ENCODE measurements around the gene UGT1A4. TPM values are rescaled to one million over a fixed set of nuclear protein-coding genes. Genes with fewer than 3 reads are reported as not detected.

Gene UGT1A4
- total RNA-seq, 2 experiments from 2014 or later: not detected

DNA sequence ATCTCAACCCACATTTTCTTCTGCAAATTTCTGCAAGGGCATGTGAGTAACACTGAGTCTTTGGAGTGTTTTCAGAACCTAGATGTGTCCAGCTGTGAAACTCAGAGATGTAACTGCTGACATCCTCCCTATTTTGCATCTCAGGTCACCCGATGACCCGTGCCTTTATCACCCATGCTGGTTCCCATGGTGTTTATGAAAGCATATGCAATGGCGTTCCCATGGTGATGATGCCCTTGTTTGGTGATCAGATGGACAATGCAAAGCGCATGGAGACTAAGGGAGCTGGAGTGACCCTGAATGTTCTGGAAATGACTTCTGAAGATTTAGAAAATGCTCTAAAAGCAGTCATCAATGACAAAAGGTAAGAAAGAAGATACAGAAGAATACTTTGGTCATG, 49.5 kb downstream of the UGT1A4 start:
- Mint-ChIP-seq H3K36me3 (no peaks in the 10 kb centered on the region), H3K27ac (no peak overlapping the region), H3K27me3 (peaks cover 19% of the 10 kb centered on the region), H3K9me3 (ENCODE audit: low read depth) (no peaks in the 10 kb centered on the region), H3K4me3 (no peak overlapping the region), H3K4me1 (no peaks in the 10 kb centered on the region)
- CTCF ChIA-PET: no interaction called here
- ATAC-seq (no peak), DNase-seq (no peak)

DNA sequence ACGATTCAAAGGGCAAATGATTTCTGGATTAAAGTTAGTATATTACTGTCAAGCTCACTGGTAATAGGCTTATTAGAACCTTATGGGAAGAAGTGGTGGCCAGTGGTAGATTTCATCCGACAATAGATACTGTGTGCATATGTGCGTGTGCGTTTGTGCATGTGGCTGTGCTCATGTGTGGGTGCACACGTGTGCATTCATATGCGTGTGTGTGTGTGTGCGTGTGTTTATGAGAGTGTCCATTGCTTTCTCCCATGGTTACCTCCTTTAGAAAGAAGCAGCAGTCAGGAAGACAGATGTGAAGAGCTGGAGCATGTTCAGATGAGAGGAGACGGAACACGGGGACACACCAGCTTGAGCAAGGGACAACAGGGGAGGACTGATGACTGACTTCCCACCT, 50.7 kb downstream of the UGT1A4 start:
- H3K27ac Mint-ChIP-seq: no peak overlapping the region
- H3K4me1 Mint-ChIP-seq: no peaks in the 10 kb centered on the region
- H3K27me3 Mint-ChIP-seq: peaks cover 8% of the 10 kb centered on the region
- CTCF ChIA-PET: no interaction called here
- no peak for ATAC-seq
- DNase-seq: no peak
- H3K4me3 Mint-ChIP-seq: no peak overlapping the region
- H3K36me3 Mint-ChIP-seq: no peaks in the 10 kb centered on the region
- no peaks in the 10 kb centered on the region for H3K9me3 Mint-ChIP-seq (ENCODE audit: low read depth)

DNA sequence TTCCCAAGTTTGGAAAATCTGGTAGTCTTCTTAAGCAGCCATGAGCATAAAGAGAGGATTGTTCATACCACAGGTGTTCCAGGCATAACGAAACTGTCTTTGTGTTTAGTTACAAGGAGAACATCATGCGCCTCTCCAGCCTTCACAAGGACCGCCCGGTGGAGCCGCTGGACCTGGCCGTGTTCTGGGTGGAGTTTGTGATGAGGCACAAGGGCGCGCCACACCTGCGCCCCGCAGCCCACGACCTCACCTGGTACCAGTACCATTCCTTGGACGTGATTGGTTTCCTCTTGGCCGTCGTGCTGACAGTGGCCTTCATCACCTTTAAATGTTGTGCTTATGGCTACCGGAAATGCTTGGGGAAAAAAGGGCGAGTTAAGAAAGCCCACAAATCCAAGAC, 53.6 kb downstream of the UGT1A4 start:
- Mint-ChIP-seq H3K27me3 (peaks cover 3% of the 10 kb centered on the region), H3K4me3 (no peak overlapping the region), H3K9me3 (ENCODE audit: low read depth) (peaks cover 2% of the 10 kb centered on the region), H3K27ac (no peak overlapping the region), H3K36me3 (no peaks in the 10 kb centered on the region), H3K4me1 (no peaks in the 10 kb centered on the region)
- ATAC-seq (no peak), DNase-seq (no peak)
- CTCF ChIA-PET: no interaction called here

GRCh38 chr2:233772583-233772982, 54.0 kb downstream of the UGT1A4 start:
- DNase-seq: no peak
- peaks cover 2% of the 10 kb centered on the region for H3K9me3 Mint-ChIP-seq (ENCODE audit: low read depth)
- no peak overlapping the region for H3K4me3 Mint-ChIP-seq
- H3K27me3 Mint-ChIP-seq: peaks cover 3% of the 10 kb centered on the region
- H3K27ac Mint-ChIP-seq: no peak overlapping the region
- ATAC-seq: no peak
- H3K4me1 Mint-ChIP-seq: no peaks in the 10 kb centered on the region
- CTCF ChIA-PET: no interaction called here
- H3K36me3 Mint-ChIP-seq: no peaks in the 10 kb centered on the region

GRCh38 chr2:233773854-233774253, 55.3 kb downstream of the UGT1A4 start:
- Mint-ChIP-seq H3K27me3 (peaks cover 6% of the 10 kb centered on the region), H3K4me3 (no peak overlapping the region), H3K27ac (no peak overlapping the region), H3K9me3 (ENCODE audit: low read depth) (peaks cover 2% of the 10 kb centered on the region), H3K36me3 (no peaks in the 10 kb centered on the region), H3K4me1 (no peaks in the 10 kb centered on the region)
- CTCF ChIA-PET: no interaction called here
- ATAC-seq (no peak), DNase-seq (no peak)

- Mint-ChIP-seq H3K27me3 (peaks cover 6% of the 10 kb centered on the region), H3K9me3 (ENCODE audit: low read depth) (peaks cover 2% of the 10 kb centered on the region), H3K36me3 (no peaks in the 10 kb centered on the region), H3K4me3 (no peak overlapping the region), H3K4me1 (no peaks in the 10 kb centered on the region), H3K27ac (no peak overlapping the region)
- ATAC-seq (no peak), DNase-seq (no peak)
- CTCF ChIA-PET: no interaction called here
These were observed 56.9 kb downstream of the UGT1A4 start for GRCh38 chr2:233775414-233775813.

- Mint-ChIP-seq H3K9me3 (ENCODE audit: low read depth) (peaks cover 2% of the 10 kb centered on the region), H3K4me1 (no peaks in the 10 kb centered on the region), H3K4me3 (no peak within 1 kb of the TSS), H3K36me3 (no peaks in the 10 kb centered on the region), H3K27me3 (peaks cover 15% of the 10 kb centered on the region), H3K27ac (no peak within 1 kb of the TSS)
- DNase-seq (no peak), ATAC-seq (no peak)
- CTCF ChIA-PET: no interaction called here
These were observed 59.5 kb downstream of the UGT1A4 start, which contains the start of gene MROH2A for GRCh38 chr2:233778030-233778429. MROH2A (plus strand) TSS chr2:233778330; CDS start chr2:233779359, 1,029 bp downstream.

GRCh38 chr2:233779722-233780121, 61.2 kb downstream of the UGT1A4 start:
- no peaks in the 10 kb centered on the region for H3K36me3 Mint-ChIP-seq
- no peaks in the 10 kb centered on the region for H3K4me1 Mint-ChIP-seq
- CTCF ChIA-PET: no interaction called here
- ATAC-seq (no peak), DNase-seq (no peak)
- H3K4me3 Mint-ChIP-seq: no peak overlapping the region
- H3K27ac Mint-ChIP-seq: no peak overlapping the region
- peaks cover 17% of the 10 kb centered on the region for H3K27me3 Mint-ChIP-seq
- peaks cover 2% of the 10 kb centered on the region for H3K9me3 Mint-ChIP-seq (ENCODE audit: low read depth)

DNA sequence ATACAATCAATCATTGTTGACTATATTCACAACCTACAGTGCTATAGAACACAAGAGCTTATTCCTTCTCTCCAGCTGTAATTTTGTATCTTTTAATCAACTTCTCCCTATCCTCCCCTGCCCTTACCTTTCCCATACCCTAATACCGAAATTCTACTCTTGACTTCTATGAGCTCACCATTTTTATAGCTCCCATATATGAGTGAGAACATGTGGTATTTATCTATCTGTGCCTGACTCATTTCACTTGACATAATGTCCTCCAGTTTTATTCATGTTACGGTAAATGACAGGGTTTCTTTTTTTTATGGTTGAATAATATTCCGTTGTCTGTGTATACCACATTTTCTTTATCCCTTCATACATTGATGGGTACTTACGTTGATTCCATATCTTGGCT, 62.2 kb downstream of the UGT1A4 start:
- no peak overlapping the region for H3K4me3 Mint-ChIP-seq
- no peaks in the 10 kb centered on the region for H3K4me1 Mint-ChIP-seq
- no peaks in the 10 kb centered on the region for H3K36me3 Mint-ChIP-seq
- H3K27ac Mint-ChIP-seq: no peak overlapping the region
- ATAC-seq: no peak
- DNase-seq: no peak
- peaks cover 1% of the 10 kb centered on the region for H3K9me3 Mint-ChIP-seq (ENCODE audit: low read depth)
- peaks cover 17% of the 10 kb centered on the region for H3K27me3 Mint-ChIP-seq
- CTCF ChIA-PET: no interaction called here

DNA sequence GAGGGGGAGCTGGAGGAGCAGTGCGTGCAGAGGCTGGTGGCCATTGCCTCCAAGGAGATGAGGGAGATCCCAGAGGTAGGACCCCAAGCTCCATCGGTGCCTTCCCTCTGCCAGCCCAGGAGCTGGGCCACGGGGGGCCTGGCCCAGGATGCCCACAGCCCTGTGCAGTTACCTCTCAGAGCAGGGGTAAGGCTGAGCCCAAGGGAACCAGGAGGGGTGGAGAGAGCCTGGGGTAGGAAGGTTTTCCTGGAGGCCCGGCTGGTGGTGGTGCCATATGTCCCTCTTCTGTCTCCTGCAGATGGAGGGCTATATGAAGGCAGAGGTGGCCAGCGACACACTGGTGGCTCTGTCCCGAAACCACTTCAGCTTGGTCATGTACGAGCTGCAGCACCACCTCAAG, 71.0 kb downstream of the UGT1A4 start:
- peaks cover 2% of the 10 kb centered on the region for H3K27me3 Mint-ChIP-seq
- no peak for DNase-seq
- no peak for ATAC-seq
- no peak overlapping the region for H3K27ac Mint-ChIP-seq
- CTCF ChIA-PET: no interaction called here
- no peak overlapping the region for H3K4me3 Mint-ChIP-seq
- H3K4me1 Mint-ChIP-seq: no peaks in the 10 kb centered on the region
- no peaks in the 10 kb centered on the region for H3K36me3 Mint-ChIP-seq
- peaks cover 2% of the 10 kb centered on the region for H3K9me3 Mint-ChIP-seq (ENCODE audit: low read depth)

DNA sequence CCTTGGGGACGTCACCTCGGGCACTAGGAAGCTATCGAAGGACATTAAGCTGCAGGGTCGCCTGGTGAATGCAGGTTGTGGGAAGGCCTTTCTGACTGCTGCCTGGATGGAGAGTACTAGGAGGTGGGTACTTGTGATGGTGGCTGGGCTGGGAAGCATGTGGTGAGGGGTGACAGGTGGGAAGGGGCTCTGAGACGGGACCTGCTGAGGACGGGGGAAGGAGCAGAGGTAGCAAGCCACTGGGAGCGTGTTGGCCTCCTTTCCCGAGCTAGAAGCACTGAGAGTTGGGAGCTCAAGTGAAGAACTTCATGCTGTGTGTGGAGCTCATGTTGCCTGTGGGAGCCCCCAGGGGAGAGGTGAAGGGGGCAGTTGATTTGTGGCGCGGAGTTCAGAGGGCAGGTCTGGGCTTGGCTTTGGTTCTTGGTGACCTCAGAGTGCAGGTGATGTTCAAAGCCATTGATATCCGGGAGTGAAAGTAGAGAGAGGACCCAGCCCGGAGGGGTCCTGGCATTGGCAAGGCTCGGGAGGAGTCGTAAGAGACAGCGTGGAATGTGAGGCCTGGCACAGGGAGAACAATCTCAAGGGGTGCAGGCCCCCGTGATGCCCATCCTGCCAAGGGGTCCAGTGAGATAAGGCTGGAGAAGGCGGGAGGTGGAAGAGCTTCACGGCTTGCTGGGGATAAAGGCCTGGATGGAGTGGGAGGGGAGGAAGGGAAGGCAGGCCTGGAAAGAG, 72.8 kb downstream of the UGT1A4 start:
- Mint-ChIP-seq H3K4me1 (no peaks in the 10 kb centered on the region), H3K27me3 (peaks cover 2% of the 10 kb centered on the region), H3K36me3 (no peaks in the 10 kb centered on the region), H3K4me3 (no peak overlapping the region), H3K27ac (no peak overlapping the region), H3K9me3 (ENCODE audit: low read depth) (peaks cover under 1% of the 10 kb centered on the region)
- CTCF ChIA-PET: no interaction called here
- no peak for ATAC-seq
- DNase-seq: no peak

- CTCF ChIA-PET: no interaction called here
- H3K27me3 Mint-ChIP-seq: no peaks in the 10 kb centered on the region
- no peak overlapping the region for H3K27ac Mint-ChIP-seq
- H3K9me3 Mint-ChIP-seq (ENCODE audit: low read depth): no peaks in the 10 kb centered on the region
- no peaks in the 10 kb centered on the region for H3K4me1 Mint-ChIP-seq
- no peak for DNase-seq
- ATAC-seq: no peak
- no peaks in the 10 kb centered on the region for H3K36me3 Mint-ChIP-seq
- no peak overlapping the region for H3K4me3 Mint-ChIP-seq
These were observed 73.4 kb downstream of the UGT1A4 start for GRCh38 chr2:233791883-233792329.

DNA sequence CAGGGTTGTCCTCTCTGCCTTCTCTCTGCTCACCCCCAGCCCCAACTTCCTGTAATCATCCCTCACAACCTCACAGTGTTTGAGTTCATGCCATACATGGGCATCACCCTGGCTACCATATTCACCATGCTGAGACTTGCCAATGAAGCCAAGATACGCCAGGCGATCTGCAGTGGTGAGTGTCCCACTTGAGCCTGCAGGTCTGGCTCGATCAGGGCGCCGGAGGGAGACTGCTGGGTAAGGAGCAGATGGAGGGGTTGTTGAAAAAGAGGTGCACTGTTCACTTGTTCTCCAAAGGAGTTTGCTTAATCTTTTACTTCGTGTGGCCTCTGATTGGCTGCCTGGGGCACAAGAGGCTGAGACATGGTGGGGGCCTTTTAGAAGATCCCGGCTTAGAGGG, 74.2 kb downstream of the UGT1A4 start:
- H3K27me3 Mint-ChIP-seq: no peaks in the 10 kb centered on the region
- H3K4me3 Mint-ChIP-seq: no peak overlapping the region
- no peaks in the 10 kb centered on the region for H3K36me3 Mint-ChIP-seq
- DNase-seq (no peak), ATAC-seq (no peak)
- no peak overlapping the region for H3K27ac Mint-ChIP-seq
- no peaks in the 10 kb centered on the region for H3K4me1 Mint-ChIP-seq
- no peaks in the 10 kb centered on the region for H3K9me3 Mint-ChIP-seq (ENCODE audit: low read depth)
- CTCF ChIA-PET: no interaction called here

- CTCF ChIA-PET: no interaction called here
- Mint-ChIP-seq H3K27me3 (no peaks in the 10 kb centered on the region), H3K4me3 (no peak overlapping the region), H3K27ac (no peak overlapping the region), H3K9me3 (ENCODE audit: low read depth) (no peaks in the 10 kb centered on the region), H3K36me3 (no peaks in the 10 kb centered on the region), H3K4me1 (no peaks in the 10 kb centered on the region)
- DNase-seq (no peak), ATAC-seq (no peak)
These were observed 75.1 kb downstream of the UGT1A4 start for GRCh38 chr2:233793465-233794127.

Data from activated CD8-positive, alpha-beta memory T cell treated with anti-CD3 and anti-CD28 coated beads, Interleukin-2, amount 10 ng/mL, durations not matched to agents 7 days and 5 days (primary cell).